Mesenchymal stem cell (in vitro differentiated cells and primary cell): ENCODE measurements around the gene NT5E.

ENCODE experiments used
- DNase-seq: peaks from one replicate; pipeline ENCODE4 v3.0.0-alpha.2; 2013
- H2AFZ ChIP-seq: one replicate; pipeline ENCODE4 v1.6.1; 2013; ENCODE audit warnings: low read depth, mild to moderate bottlenecking, control low read depth, inconsistent platforms, low read length, moderate library complexity
- H2AK5ac ChIP-seq: 2 replicates; pipeline ENCODE4 v1.6.1; 2013; ENCODE audit warnings: low read length, moderate library complexity, mild to moderate bottlenecking, inconsistent platforms; ENCODE audit not compliant: severe bottlenecking
- H2BK120ac ChIP-seq: one replicate; pipeline ENCODE4 v1.6.1; 2013; ENCODE audit warnings: low read depth, mild to moderate bottlenecking, inconsistent platforms, low read length, moderate library complexity
- H2BK12ac ChIP-seq, 2 experiments: one replicate each; pipeline ENCODE4 v1.6.1; 2013; ENCODE audit warnings: inconsistent platforms in 2 of 2, low read length in 2 of 2, mild to moderate bottlenecking in 2 of 2, moderate library complexity in 2 of 2, control low read depth in 1 of 2
- H2BK15ac ChIP-seq: one replicate; pipeline ENCODE4 v1.6.1; 2013; ENCODE audit warnings: mild to moderate bottlenecking, low read depth, inconsistent platforms; ENCODE audit not compliant: poor library complexity, severe bottlenecking
- H2BK5ac ChIP-seq: 2 replicates; pipeline ENCODE4 v1.6.1; 2013; ENCODE audit warnings: low read depth, mild to moderate bottlenecking, low read length, control low read depth, inconsistent platforms; ENCODE audit not compliant: poor library complexity, severe bottlenecking
- H3K14ac ChIP-seq, 2 experiments: one replicate each; pipeline ENCODE4 v1.6.1; 2013; ENCODE audit warnings: inconsistent platforms in 2 of 2, low read length in 2 of 2, control low read depth in 1 of 2, mild to moderate bottlenecking in 1 of 2, moderate library complexity in 1 of 2
- H3K18ac ChIP-seq, 2 experiments: one replicate each; pipeline ENCODE4 v1.6.1; 2013; ENCODE audit warnings: inconsistent platforms in 2 of 2, low read length in 2 of 2, control low read depth in 1 of 2, low read depth in 1 of 2, mild to moderate bottlenecking in 1 of 2
- H3K23ac ChIP-seq, 2 experiments: one replicate each; pipeline ENCODE4 v1.6.1; 2013; ENCODE audit warnings: inconsistent platforms in 2 of 2, low read length in 2 of 2, mild to moderate bottlenecking in 2 of 2, moderate library complexity in 2 of 2, control low read depth in 1 of 2
- H3K27ac ChIP-seq: 2 replicates; pipeline ENCODE4 v1.5.1; 2013; ENCODE audit warnings: mild to moderate bottlenecking, moderate library complexity, low read length, control low read depth, inconsistent platforms; ENCODE audit not compliant: poor library complexity, severe bottlenecking
- H3K27me3 ChIP-seq, 2 experiments: 2 replicates each; pipeline versions ENCODE4 v1.6.1 to v1.7.0; 2013; ENCODE audit warnings: low read length in 2 of 2, mild to moderate bottlenecking in 2 of 2, moderate library complexity in 2 of 2, control low read depth in 1 of 2, inconsistent platforms in 1 of 2; ENCODE audit not compliant: control insufficient read depth in 1 of 2, insufficient read depth in 1 of 2
- H3K36me3 ChIP-seq, 2 experiments: 2 replicates each; pipeline versions ENCODE4 v1.6.1 to v1.7.0; 2013; ENCODE audit warnings: low read length in 2 of 2, control low read depth in 1 of 2, inconsistent platforms in 1 of 2, low read depth in 1 of 2, mild to moderate bottlenecking in 1 of 2; ENCODE audit not compliant: insufficient read depth in 2 of 2, control insufficient read depth in 1 of 2
- H3K4ac ChIP-seq, 2 experiments: one replicate each; pipeline ENCODE4 v1.6.1; 2013; ENCODE audit warnings: inconsistent platforms in 2 of 2, low read length in 2 of 2, mild to moderate bottlenecking in 2 of 2, moderate library complexity in 2 of 2, control low read depth in 1 of 2, low read depth in 1 of 2
- H3K4me1 ChIP-seq: 2 replicates; pipeline ENCODE4 v1.6.1; 2013; ENCODE audit warnings: low read depth, low read length, control low read depth; ENCODE audit not compliant: control insufficient read depth, insufficient read depth
- H3K4me2 ChIP-seq: 2 replicates; pipeline ENCODE4 v1.6.1; 2013; ENCODE audit warnings: low read length, mild to moderate bottlenecking, inconsistent platforms; ENCODE audit not compliant: poor library complexity, severe bottlenecking
- H3K4me3 ChIP-seq, 2 experiments: 2 replicates each; pipeline versions ENCODE4 v1.5.1 to v1.7.0; 2013; ENCODE audit warnings: low read length in 2 of 2, mild to moderate bottlenecking in 2 of 2, control low read depth in 1 of 2, low read depth in 1 of 2; ENCODE audit not compliant: insufficient read depth in 1 of 2
- H3K79me1 ChIP-seq: replicated peaks from 2 replicates; pipeline ENCODE4 v1.6.1; 2013; ENCODE audit warnings: mild to moderate bottlenecking, control low read depth, low read length, inconsistent platforms; ENCODE audit not compliant: poor library complexity, severe bottlenecking
- H3K9ac ChIP-seq: 2 replicates; pipeline ENCODE4 v1.7.0; 2013; ENCODE audit warnings: mild to moderate bottlenecking, low read length, moderate library complexity
- H3K9me3 ChIP-seq: 2 replicates; pipeline ENCODE4 v1.7.0; 2013; ENCODE audit warnings: mild to moderate bottlenecking, low read length; ENCODE audit not compliant: control insufficient read depth
- H4K8ac ChIP-seq: one replicate; pipeline ENCODE4 v1.6.1; 2013; ENCODE audit warnings: inconsistent platforms, mild to moderate bottlenecking, low read length, moderate library complexity
- H4K91ac ChIP-seq: one replicate; pipeline ENCODE4 v1.6.1; 2013; ENCODE audit warnings: mild to moderate bottlenecking, low read length, inconsistent platforms
- WGBS: methylation state at CpG from one replicate; pipeline ENCODE4 v1.1.7; 2013; ENCODE audit warnings: mixed read lengths; 5-methylcytosine and 5-hydroxymethylcytosine counted together

The NT5E gene

DNA sequence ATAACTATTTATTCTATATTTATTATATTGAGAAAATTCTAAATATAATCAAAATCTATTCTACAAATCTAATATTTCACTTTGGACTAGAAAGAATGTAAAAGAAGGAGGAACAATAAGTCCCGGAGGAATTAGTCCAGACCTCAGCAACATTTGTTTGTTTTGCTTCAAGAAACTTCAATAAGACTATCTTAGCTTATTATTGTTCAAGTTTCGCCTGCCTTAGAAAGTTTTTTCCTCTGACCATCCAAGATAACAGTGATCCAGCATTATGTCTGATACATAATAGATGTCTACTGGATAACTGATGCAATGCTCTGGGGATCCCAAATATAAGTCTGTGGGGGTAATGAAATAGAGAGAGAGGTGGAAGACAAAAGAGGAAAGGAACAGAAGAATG, 28.7 kb upstream of the NT5E start:
- Histone ChIP-seq H4K91ac (no peak overlapping the region), H2BK15ac (no peak overlapping the region), H3K4ac (no peak overlapping the region), H3K14ac (no peak overlapping the region), H3K23ac (no peak overlapping the region), H2BK12ac (no peak overlapping the region), H3K27me3 (no peaks in the 10 kb centered on the region), H3K9ac (no peak overlapping the region), H3K18ac (no peak overlapping the region), H3K27ac (peak overlapping the region; percentile 85), H2AFZ (no peak overlapping the region), H3K79me1 (no peaks in the 10 kb centered on the region), H3K4me1 (peaks cover 10% of the 10 kb centered on the region), H3K4me2 (no peak overlapping the region), H3K36me3 (no peaks in the 10 kb centered on the region), H2AK5ac (peak overlapping the region; percentile 92), H4K8ac (no peak overlapping the region), H2BK5ac (no peak overlapping the region), H3K4me3 (no peak overlapping the region), H2BK120ac (no peak overlapping the region), H3K9me3 (peaks cover 9% of the 10 kb centered on the region)
- WGBS = 67% methylated on average over 1 of the region's 2 CpGs
- no peak for DNase-seq

DNA sequence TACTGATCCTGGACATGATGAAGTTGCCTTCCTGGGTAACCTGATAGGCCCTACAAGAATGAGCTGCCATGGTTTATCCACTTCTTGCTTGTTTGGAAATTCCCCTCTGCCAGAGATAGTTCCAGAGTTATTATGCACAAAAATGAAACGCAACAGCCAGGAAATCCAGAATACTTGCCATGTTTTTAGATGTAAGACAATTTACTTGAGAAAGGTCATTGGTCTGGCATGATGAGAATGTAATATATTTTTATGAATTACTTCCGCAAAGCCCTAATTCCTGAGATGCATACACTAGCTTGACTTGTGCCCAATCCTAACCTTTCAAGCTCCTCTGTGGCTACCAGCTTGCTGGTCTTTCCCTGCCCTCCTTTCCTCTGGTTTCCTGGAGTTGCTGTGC, 27.9 kb upstream of the NT5E start:
- Histone ChIP-seq H3K18ac (peak overlapping the region in 1 of 2 experiments; percentile 8), H3K4me1 (peaks cover 10% of the 10 kb centered on the region), H2AK5ac (no peak overlapping the region), H3K23ac (no peak overlapping the region), H3K27ac (peak overlapping the region; percentile 85), H2BK15ac (no peak overlapping the region), H3K79me1 (no peaks in the 10 kb centered on the region), H2AFZ (no peak overlapping the region), H2BK5ac (peak overlapping the region; percentile 66), H3K4me2 (no peak overlapping the region), H3K4ac (no peak overlapping the region), H3K14ac (peak overlapping the region in 1 of 2 experiments; percentile 28), H3K9me3 (peaks cover 9% of the 10 kb centered on the region), H3K36me3 (no peaks in the 10 kb centered on the region), H2BK120ac (no peak overlapping the region), H3K4me3 (no peak overlapping the region), H3K9ac (no peak overlapping the region), H3K27me3 (no peaks in the 10 kb centered on the region), H4K91ac (no peak overlapping the region), H2BK12ac (peak overlapping the region in 1 of 2 experiments; percentile 59), H4K8ac (no peak overlapping the region)
- WGBS = 79% methylated on average over 1 of the region's 2 CpGs
- no peak for DNase-seq

DNA sequence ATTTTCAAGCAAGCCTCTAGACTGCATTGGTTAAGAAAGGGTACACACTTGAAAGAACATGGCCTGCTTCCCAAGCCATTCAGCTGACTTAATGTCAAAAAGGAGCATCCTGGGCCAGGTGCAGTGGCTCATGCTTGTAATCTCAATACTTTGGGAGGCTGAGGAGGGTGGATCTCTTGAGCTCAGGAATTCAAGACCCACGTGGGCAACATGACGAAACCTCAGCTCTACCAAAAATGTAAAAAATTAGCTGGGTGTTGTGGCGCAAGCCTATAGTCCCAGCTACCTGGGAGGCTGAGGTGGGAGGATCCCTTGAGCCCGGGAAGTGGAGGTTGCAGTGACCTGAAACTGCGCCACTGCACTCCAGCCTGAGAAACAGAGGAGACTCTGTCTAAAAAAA, 26.9 kb upstream of the NT5E start:
- no peak overlapping the region for H2BK120ac ChIP-seq
- no peaks in the 10 kb centered on the region for H3K27me3 ChIP-seq
- H3K4ac ChIP-seq = no peak overlapping the region
- no peak overlapping the region for H3K4me2 ChIP-seq
- no peak overlapping the region for H2AFZ ChIP-seq
- no peak overlapping the region for H2BK15ac ChIP-seq
- H3K9me3 ChIP-seq = peaks cover 13% of the 10 kb centered on the region
- no peak overlapping the region for H4K8ac ChIP-seq
- H3K36me3 ChIP-seq = no peaks in the 10 kb centered on the region
- H3K23ac ChIP-seq = no peak overlapping the region
- 86% methylated on average over 4 of the region's 5 CpGs for WGBS
- no peak overlapping the region for H4K91ac ChIP-seq
- H3K4me1 ChIP-seq = peaks cover 10% of the 10 kb centered on the region
- H3K4me3 ChIP-seq = no peak overlapping the region
- DNase-seq = no peak
- no peak overlapping the region for H3K9ac ChIP-seq
- peak overlapping the region; percentile 76 for H3K27ac ChIP-seq
- no peak overlapping the region for H2BK12ac ChIP-seq
- H3K18ac ChIP-seq = no peak overlapping the region
- H3K79me1 ChIP-seq = no peaks in the 10 kb centered on the region
- H3K14ac ChIP-seq = no peak overlapping the region
- H2BK5ac ChIP-seq = no peak overlapping the region
- H2AK5ac ChIP-seq = peak overlapping the region; percentile 86

GRCh38 chr6:85424981-85425380, 24.9 kb upstream of the NT5E start:
- WGBS = 90% methylated on average over 2 of the region's 2 CpGs
- Histone ChIP-seq H4K8ac (no peak overlapping the region), H3K9ac (no peak overlapping the region), H3K14ac (no peak overlapping the region), H3K4me1 (peaks cover 7% of the 10 kb centered on the region), H3K27me3 (no peaks in the 10 kb centered on the region), H2BK120ac (no peak overlapping the region), H2BK12ac (no peak overlapping the region), H3K23ac (no peak overlapping the region), H2AK5ac (no peak overlapping the region), H3K9me3 (peaks cover 13% of the 10 kb centered on the region), H3K4ac (no peak overlapping the region), H4K91ac (no peak overlapping the region), H3K36me3 (no peaks in the 10 kb centered on the region), H2AFZ (no peak overlapping the region), H3K4me3 (no peak overlapping the region), H3K27ac (no peak overlapping the region), H3K18ac (no peak overlapping the region), H2BK15ac (no peak overlapping the region), H2BK5ac (no peak overlapping the region), H3K79me1 (no peaks in the 10 kb centered on the region), H3K4me2 (no peak overlapping the region)
- no peak for DNase-seq
